Skin epidermis (tissue), 12 donors: ENCODE measurements around the gene MAPK7.
A peak's percentile ranks its signal among the peaks of the same experiment; 100 is the strongest.

ENCODE experiments used
- H3K27ac ChIP-seq, 21 experiments: fragments of 200-600 bp; sonication (generic) in 11 of 21; one replicate each; pipeline ENCODE4 v1.5.0; 2020; ENCODE audit warnings: mild to moderate bottlenecking in 3 of 21, inconsistent platforms in 2 of 21, moderate library complexity in 2 of 21
- H3K4me3 ChIP-seq, 7 experiments: fragments of 200-600 bp; sonication (generic) in 2 of 7; one replicate each; pipeline ENCODE4 v1.5.0; 2020; ENCODE audit warnings: inconsistent platforms in 2 of 7, mild to moderate bottlenecking in 2 of 7, moderate library complexity in 1 of 7

MAPK7 gene

DNA sequence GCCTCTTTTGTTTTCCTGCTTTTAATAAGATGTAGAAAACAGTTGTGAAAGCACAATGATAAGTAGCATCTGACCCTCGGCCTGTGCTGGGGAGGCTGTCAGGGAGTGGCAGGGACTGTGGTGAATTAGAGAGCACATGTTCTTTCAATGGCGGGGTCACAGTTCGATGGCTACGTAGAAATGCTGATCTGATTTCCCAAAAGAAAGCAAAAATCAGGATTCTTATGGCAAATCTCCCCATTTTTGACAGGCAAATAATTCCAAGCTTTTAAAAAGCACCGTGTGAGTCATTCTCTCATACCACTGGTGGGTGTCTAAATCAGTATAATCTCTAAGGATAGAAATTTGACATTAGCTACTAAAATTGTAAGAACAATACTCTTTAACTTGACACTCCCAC, 4.2 kb upstream of the MAPK7 start:
- H3K27ac ChIP-seq, result no peak overlapping the region

DNA sequence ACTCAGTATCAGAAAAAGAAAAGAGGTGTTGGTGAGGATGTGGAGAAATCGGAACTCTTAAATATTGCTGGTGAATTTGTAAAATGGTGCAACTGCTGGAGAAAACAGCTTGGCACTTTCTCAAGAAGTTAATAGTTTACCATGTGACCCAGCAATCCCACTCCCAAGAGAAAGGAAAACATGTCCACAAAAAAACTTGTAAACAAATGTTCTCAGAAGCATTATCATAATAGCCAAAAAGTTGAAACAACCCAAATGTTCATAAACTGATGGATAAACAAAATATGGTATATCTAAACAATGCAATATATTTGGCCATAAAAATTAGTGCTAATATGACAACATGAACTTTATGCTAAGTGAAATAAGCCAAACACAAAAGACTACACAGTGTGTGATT, 2.6 kb upstream of the MAPK7 start:
- H3K4me3 ChIP-seq, result no peak overlapping the region
- H3K27ac ChIP-seq, result no peak overlapping the region

More for the DNA sequence above, 4.2 kb upstream of the MAPK7 start:
- no peak overlapping the region for H3K4me3 ChIP-seq

DNA sequence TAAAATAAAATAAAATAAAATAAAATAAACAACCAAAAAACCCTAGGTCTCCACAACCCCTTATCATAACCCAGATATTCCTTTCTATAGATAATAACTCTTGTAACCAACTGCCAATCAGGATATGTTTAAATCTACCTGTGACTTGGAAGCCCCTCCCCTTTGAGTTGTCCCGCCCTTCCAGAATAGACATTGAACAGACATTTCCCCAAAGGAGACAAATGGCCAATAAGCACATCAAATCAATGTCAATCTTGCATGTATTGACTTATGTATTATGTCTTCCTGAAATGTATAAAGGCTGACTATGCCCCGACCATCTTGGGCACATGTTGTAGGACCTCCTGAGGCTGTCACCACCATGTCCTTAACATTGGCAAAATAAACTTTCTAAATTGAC, 1.5 kb upstream of the MAPK7 start:
- peak overlapping the region; percentile 61 to 93 (median 82) for H3K4me3 ChIP-seq
- H3K27ac ChIP-seq, result peak overlapping the region in 20 of 21 experiments; percentile 85 to 98 (median 93)

DNA sequence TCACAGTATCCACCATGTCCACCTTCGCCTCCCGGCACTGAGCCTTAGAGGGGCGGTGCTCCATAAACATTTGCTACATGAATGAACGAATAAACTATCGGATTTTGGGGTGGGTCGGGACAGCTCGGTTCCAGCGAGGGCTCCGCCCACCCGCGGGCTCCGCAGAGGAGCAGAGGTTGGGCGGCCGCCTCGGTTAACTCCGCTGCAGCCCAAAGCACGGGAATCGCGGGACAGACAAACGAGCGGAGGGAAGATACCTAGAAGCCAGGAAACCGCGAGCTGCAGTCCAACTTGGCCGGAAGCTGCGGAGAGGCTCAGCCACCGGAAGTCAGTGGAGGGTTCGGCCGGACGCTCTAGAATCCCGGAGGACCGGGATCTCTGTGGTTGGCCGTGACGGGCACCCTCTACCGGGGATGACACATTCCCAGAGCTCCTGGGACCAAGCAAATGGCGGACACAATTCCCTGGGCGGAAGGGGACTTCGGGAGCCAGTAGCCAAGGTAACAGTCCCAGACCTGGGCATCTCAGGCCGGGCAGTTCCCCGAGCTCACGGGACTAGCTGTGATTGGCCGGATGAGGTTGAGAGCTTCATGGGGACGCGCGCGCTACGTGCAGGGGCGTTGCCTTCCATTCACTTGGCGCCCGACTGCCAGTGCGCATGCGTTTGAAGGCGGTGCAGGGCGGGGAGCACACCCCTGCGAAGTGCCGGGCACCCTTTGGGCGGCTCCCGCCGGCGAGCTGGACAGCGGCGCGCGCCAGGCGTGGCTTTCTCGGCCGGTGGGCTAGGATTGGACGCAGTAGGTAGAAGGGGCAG, 489 bp upstream of the MAPK7 start:
- Histone ChIP-seq H3K4me3 (peak overlapping the region; percentile 61 to 93 (median 82)), H3K27ac (peak overlapping the region; percentile 2 to 98 (median 93))

DNA sequence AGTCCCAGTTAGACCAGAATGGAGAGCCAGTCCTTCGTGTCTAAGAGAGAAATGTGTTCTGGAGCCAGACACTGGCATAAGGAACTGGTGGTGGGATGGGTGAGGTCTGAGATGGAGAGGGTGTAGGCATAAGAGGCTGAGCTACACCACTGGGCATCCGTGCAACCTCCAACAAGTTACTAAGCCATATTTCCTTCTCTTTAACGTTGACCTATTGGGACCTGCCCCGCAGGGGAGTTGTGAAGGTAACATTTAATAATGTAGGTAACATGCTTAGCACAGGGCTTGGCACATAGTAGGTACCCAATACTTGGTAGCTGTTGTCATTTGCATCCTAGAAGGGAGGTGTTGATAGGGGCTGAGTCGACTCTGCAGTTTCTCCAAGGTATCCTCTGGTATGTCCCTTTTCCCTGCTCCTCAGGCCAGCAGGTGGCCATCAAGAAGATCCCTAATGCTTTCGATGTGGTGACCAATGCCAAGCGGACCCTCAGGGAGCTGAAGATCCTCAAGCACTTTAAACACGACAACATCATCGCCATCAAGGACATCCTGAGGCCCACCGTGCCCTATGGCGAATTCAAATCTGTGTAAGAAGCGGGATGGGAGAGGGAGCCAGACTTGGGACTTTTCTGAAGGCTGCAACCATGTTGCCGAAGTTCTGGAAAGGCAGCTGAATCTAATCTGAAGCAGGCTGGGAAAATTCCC, 1.2 kb downstream of the MAPK7 start:
- H3K27ac ChIP-seq, result peak overlapping the region in 16 of 21 experiments; percentile 86 to 98 (median 94)
- H3K4me3 ChIP-seq, result peak overlapping the region; percentile 61 to 93 (median 82)

DNA sequence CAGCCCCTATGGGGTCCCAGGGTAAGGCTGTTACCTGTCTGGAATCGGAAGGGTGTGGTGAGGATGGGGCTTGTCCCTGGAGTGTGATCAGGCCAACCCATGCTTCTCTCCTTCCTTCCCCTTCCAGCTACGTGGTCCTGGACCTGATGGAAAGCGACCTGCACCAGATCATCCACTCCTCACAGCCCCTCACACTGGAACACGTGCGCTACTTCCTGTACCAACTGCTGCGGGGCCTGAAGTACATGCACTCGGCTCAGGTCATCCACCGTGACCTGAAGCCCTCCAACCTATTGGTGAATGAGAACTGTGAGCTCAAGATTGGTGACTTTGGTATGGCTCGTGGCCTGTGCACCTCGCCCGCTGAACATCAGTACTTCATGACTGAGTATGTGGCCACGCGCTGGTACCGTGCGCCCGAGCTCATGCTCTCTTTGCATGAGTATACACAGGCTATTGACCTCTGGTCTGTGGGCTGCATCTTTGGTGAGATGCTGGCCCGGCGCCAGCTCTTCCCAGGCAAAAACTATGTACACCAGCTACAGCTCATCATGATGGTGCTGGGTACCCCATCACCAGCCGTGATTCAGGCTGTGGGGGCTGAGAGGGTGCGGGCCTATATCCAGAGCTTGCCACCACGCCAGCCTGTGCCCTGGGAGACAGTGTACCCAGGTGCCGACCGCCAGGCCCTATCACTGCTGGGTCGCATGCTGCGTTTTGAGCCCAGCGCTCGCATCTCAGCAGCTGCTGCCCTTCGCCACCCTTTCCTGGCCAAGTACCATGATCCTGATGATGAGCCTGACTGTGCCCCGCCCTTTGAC, 2.4 kb downstream of the MAPK7 start:
- H3K27ac ChIP-seq, result no peak overlapping the region
- H3K4me3 ChIP-seq, result no peak overlapping the region

DNA sequence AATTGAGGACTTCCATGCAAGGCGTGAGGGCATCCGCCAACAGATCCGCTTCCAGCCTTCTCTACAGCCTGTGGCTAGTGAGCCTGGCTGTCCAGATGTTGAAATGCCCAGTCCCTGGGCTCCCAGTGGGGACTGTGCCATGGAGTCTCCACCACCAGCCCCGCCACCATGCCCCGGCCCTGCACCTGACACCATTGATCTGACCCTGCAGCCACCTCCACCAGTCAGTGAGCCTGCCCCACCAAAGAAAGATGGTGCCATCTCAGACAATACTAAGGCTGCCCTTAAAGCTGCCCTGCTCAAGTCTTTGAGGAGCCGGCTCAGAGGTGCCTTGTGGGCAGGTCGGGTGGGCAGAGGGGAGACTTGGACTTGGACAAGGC, 3.1 kb downstream of the MAPK7 start:
- H3K27ac ChIP-seq, result peak overlapping the region in 1 of 21 experiments; percentile 2

DNA sequence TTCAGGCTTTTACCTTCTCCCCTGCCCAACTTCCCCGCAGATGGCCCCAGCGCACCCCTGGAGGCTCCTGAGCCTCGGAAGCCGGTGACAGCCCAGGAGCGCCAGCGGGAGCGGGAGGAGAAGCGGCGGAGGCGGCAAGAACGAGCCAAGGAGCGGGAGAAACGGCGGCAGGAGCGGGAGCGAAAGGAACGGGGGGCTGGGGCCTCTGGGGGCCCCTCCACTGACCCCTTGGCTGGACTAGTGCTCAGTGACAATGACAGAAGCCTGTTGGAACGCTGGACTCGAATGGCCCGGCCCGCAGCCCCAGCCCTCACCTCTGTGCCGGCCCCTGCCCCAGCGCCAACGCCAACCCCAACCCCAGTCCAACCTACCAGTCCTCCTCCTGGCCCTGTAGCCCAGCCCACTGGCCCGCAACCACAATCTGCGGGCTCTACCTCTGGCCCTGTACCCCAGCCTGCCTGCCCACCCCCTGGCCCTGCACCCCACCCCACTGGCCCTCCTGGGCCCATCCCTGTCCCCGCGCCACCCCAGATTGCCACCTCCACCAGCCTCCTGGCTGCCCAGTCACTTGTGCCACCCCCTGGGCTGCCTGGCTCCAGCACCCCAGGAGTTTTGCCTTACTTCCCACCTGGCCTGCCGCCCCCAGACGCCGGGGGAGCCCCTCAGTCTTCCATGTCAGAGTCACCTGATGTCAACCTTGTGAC, 3.6 kb downstream of the MAPK7 start:
- Histone ChIP-seq H3K4me3 (no peak overlapping the region), H3K27ac (peak overlapping the region in 7 of 21 experiments; percentile 1 to 49 (median 5))

More for the DNA sequence above, 3.1 kb downstream of the MAPK7 start:
- H3K4me3 ChIP-seq, result no peak overlapping the region

DNA sequence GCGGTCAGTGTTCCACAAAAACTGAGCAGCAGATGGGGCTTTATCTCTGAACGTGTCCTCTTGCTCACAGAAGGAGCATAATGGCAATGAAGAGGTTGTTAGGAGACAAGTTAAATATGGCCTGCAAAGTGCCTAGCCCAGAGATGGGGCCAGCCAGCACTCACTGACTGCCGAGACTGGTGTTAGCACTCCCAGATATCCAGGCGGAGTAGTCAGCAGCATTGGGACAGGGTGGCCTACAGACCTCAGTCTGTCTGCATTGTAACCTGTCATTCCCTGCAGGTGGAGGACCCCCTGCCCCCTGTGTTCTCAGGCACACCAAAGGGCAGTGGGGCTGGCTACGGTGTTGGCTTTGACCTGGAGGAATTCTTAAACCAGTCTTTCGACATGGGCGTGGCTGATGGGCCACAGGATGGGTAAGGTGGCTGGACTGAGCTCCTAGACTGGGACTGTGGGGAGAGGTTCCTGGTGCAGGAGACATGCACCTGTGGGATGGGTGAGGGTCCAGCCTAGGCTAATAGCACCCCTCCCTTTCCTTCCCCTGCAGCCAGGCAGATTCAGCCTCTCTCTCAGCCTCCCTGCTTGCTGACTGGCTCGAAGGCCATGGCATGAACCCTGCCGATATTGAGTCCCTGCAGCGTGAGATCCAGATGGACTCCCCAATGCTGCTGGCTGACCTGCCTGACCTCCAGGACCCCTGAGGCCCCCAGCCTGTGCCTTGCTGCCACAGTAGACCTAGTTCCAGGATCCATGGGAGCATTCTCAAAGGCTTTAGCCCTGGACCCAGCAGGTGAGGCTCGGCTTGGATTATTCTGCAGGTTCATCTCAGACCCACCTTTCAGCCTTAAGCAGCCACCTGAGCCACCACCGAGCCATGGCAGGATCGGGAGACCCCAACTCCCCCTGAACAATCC, 4.5 kb downstream of the MAPK7 start:
- Histone ChIP-seq H3K4me3 (no peak overlapping the region), H3K27ac (peak overlapping the region in 6 of 21 experiments; percentile 2 to 87 (median 14))

DNA sequence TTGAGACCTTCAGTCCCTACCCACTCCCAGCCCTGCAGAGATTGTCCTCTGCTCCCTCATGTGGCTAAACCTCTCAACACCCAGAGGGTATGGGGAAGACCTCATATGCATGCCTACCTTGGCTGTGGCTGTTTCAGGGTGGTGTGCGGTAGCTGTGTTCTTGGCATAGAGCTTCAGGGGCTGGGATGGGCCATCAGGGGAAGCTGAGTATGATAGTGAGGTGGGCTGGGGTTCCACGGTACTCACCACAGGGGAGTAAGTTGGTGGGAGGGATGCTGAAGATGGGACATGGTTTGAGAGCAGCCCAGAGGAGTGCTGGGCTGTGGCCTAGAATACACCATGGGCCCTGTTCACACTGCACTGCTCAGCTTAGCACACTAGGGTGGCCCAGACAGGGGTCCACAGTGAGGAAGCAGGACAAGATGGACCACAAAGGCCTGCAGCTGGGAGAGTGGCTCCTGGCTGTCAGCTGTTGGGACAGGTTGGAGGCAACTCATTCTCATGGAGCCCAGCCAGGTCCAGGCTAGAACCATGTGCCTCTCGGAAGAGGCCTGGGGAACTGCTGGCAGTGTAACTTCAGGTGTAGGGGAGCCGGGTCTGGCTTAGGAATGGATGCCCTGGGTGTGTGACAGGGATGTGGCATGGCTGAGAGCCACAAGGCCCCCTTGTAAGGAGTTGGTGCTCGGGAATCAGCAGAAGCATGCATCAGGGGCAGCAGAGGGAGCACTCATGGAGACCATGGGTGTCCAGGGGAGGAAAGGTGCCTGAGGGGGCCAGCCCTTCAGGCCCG, 5.6 kb downstream of the MAPK7 start:
- H3K4me3 ChIP-seq, result no peak overlapping the region
- peak overlapping the region in 18 of 21 experiments; percentile 30 to 87 (median 70) for H3K27ac ChIP-seq

DNA sequence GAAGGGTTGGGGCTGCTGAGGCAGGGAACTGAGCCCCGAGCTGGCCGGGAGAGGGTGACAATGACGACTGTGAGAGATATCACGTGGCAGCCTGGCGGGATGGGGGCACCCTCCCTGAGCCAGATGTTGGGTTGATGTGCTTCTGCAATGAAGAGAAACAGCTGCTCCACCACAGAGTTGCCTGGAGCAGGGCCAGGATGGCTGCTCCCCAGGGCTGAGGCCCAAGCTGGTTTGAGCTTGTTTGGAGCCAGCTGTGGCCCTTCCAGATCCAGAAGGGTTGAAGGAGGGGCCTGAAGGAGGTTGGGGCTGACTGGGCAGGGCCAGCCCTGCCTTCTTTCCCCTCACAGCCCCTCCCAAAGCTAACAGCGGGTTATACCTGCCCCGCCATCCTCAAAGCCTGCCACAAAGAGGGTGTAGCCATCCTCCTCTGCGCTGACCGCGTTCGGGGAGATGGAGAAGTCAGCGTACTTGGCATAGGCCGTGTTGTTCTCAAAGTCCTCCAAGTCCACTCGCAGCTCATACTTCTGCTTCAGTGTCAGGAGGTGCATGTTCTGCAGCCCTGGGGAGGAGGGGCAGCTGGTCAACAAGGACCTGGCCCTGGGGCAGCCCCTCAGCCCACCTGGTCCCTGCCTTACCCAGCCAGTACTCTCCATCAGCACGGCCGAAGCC, 6.6 kb downstream of the MAPK7 start:
- Histone ChIP-seq H3K4me3 (peak overlapping the region in 2 of 7 experiments; percentile 2 to 3), H3K27ac (peak overlapping the region in 18 of 21 experiments; percentile 37 to 87 (median 72))

DNA sequence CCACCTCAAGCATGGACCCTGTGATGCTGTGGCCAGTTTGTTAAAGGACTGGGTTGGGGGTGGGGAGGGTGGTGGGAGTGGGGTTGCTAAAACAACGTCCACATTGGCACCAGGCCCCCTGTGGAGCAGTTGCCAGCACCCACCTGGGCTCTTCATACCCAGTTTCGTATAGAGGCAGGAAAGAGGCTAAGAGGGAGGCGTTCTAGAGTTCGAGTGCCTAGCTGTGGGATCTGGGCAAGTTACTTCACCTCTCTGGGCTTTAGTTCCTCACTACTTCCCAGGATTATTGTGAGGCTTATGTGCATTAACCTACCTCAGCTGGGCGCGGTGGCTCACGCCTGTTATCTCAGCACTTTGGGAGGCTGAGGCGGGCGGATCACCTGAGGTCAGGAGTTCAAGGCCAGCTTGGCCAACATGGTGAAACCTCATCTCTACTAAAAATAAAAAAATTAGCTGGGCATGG, 7.3 kb downstream of the MAPK7 start:
- peak overlapping the region in 18 of 21 experiments; percentile 1 to 87 (median 73) for H3K27ac ChIP-seq
- peak overlapping the region in 4 of 7 experiments; percentile 3 to 29 (median 20) for H3K4me3 ChIP-seq

DNA sequence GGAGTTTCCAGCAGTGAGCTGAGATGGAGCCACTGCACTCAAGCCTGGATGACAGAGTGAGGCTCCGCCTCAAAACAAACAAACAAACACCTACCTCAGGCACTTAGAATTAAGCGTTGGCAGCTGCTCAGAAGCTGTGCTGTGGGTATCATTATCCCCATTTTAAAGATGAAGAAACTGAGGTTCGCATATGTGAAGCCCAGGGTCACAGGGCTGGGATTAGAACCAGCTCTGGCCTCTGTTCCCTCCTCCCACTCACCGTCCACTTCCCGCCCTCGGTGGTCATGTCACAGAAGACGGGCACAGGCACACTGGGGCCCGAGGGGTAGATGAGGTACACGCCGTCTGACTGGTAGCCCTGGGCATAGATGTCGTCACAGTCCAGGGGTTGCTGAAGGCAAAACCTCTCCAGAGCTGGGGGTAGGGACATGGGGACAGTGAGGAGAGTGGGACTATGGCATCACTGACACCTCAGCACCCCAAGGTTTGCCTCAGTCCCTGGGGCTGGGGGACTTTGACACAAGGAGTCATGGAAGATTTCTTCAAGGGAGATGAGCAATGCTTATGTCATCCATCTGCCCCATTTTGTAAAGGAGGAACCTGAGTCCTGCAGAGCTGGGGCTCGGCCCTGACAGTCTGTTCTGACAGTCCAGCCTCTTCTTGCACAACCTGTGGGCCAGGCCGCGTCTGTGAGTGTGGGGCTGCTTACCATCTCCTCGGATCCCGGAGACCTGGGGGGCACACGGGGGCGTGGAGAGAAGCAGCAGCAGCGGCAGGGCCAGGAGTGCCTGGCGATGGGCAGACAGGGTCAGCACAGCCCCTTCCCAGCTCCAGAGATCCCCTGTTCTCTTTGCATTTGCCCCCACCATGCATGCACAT, 8.0 kb downstream of the MAPK7 start:
- H3K27ac ChIP-seq, result peak overlapping the region in 20 of 21 experiments; percentile 44 to 87 (median 72)
- peak overlapping the region in 6 of 7 experiments; percentile 18 to 33 (median 22) for H3K4me3 ChIP-seq

DNA sequence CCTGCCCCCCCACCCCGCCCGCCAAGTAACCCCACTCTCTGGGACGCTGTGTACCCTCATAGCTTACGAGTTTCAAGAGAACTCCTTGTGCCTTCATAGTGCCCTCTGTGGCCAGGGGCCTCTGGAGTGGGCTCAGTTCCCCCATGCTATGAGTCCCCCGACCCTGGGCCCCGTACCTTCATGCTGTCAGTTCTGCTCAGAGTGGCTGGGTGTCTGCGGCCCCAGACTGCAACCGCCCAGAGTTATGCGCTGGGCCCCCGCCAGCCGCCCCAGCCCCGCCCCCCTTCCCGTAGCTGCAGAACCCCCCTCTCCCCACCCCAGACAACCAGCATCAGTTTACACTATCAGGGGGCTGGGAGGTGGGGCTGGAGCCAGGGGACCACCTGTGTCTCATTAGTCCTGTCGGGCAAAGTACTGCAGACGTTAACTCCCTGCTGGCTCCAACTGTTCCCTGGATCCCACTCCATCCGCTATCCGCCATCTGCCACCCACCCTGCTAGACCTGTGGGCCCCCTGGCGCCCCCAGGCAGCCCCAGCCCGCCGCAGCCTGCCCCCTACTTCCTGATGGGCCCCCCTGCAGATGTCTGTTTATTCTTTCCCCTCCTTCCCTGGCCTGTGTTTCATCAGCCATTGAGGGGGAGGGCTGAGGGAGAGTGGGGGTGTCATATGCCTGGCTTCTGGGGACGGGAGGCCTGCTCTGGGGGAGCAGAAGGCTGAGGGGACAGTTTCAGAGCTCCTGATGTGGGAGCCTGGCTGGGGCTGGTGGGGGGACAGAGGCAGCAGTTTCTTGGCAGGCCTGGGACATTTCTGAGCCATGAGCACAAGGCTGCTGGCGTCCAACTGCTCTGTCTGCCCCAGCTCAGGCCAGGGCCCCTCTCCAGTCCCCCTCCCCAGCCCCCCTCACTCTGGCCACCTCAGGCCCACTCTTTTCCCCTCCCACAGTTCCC, 8.9 kb downstream of the MAPK7 start, which contains the start of gene MFAP4:
TSS of gene MFAP4 (minus strand) at position 217 of the 947 bp plus-strand sequence. CDS start at position 182, 35 bp downstream.
- H3K27ac ChIP-seq, result peak within 1 kb of the TSS in 20 of 21 experiments; percentile 44 to 87 (median 72)
- H3K4me3 ChIP-seq, result peak within 1 kb of the TSS in 6 of 7 experiments; percentile 18 to 33 (median 22)
